Heart right ventricle (tissue), 16 donors: ENCODE data around the gene INPP5A. TPM values are rescaled to one million over a fixed set of nuclear protein-coding genes. Genes with fewer than 3 reads are reported as not detected.

Source experiments
- ATAC-seq, 8 donors: fragments of 200-7000 bp; cut with Tn5 transposase; one replicate each; pipeline ENCODE4 v1.9.1; 2020; ENCODE audit warnings: mild to moderate bottlenecking in 8 of 8, moderate library complexity in 8 of 8, moderate number of reproducible peaks in 1 of 8
- DNase-seq, 2 donors: peaks; one replicate each; pipeline ENCODE4 v3.0.0-alpha.2; 2020
- H3K27ac ChIP-seq, 10 donors: fragments of 200-600 bp; sonication (generic) in 2 of 10; one replicate each; pipeline versions ENCODE4 v1.5.0 to v1.8.0; 2020 to 2022; ENCODE audit warnings: mild to moderate bottlenecking in 3 of 10
- H3K27me3 ChIP-seq, 7 donors: fragments of 200-600 bp; one replicate each; pipeline ENCODE4 v1.8.0; 2021 to 2022; ENCODE audit warnings: mild to moderate bottlenecking in 2 of 7
- H3K36me3 ChIP-seq, 9 donors: fragments of 200-600 bp; sonication (generic) in 1 of 9; one replicate each; pipeline versions ENCODE4 v1.5.0 to v1.8.0; 2020 to 2022; ENCODE audit warnings: mild to moderate bottlenecking in 2 of 9
- H3K4me1 ChIP-seq, 9 donors: fragments of 200-600 bp; sonication (generic) in 1 of 9; one replicate each; pipeline versions ENCODE4 v1.5.0 to v1.8.0; 2020 to 2022; ENCODE audit warnings: mild to moderate bottlenecking in 4 of 9
- H3K4me3 ChIP-seq, 10 donors: fragments of 200-600 bp; sonication (generic) in 2 of 10; one replicate each; pipeline versions ENCODE4 v1.5.0 to v1.8.0; 2020 to 2022; ENCODE audit warnings: mild to moderate bottlenecking in 7 of 10, moderate library complexity in 2 of 10
- H3K9me3 ChIP-seq, 11 donors: fragments of 200-600 bp in 10 of 11; sonication (generic) in 2 of 11; one replicate each; pipeline versions ENCODE4 v1.5.0 to v1.8.0; 2013 to 2022; ENCODE audit warnings: mild to moderate bottlenecking in 2 of 11, control low read depth in 1 of 11, moderate library complexity in 1 of 11
- CTCF ChIP-seq, 9 donors: fragments of 200-600 bp; sonication (generic) in 2 of 9; IDR thresholded peaks; one replicate each; pipeline versions ENCODE4 v1.5.0 to v1.8.0; 2021 to 2022; ENCODE audit warnings: antibody characterized with exemption in 9 of 9, mild to moderate bottlenecking in 5 of 9, moderate library complexity in 1 of 9
- whole genome bisulfite sequencing, 2 donors: extraction: QIAGEN DNeasy Blood & Tissue Kit; methylation state at CpG; one replicate each; pipeline ENCODE4 v1.1.7; 2013; ENCODE audit warnings: inconsistent platforms in 1 of 2; 5-methylcytosine and 5-hydroxymethylcytosine counted together
- intact Hi-C, 10 donors: fragments of 100-400 bp; cut with DNase I; formaldehyde crosslinking; loops; one replicate each; pipeline versions ENCODE4 v1.11.1 to v1.14.2; 2022
- polyA plus RNA-seq, 2 donors: library from polyadenylated mRNA; stranded (reverse); fragments of 200-250 nt; gene quantifications; one replicate each; pipeline ENCODE4 v1.2.3, GENCODE V29; 2013
- total RNA-seq, 10 donors: library from RNA; stranded (reverse); fragmentation: NEBNext Ultra II Directional in 3 of 10; extraction: Animal tissue kit (Norgen Biotek cat#: 25700) in 3 of 10; gene quantifications; one replicate each; pipeline versions ENCODE4 v1.2.1 to v1.2.4, GENCODE V29; 2021 to 2023
- donor health status: Arrhythmogenic right ventricular cardiomyopathy.
- donor health status: ischemic (EF 13 %, LVEDD 7.1; RV severe dilation, severe dysfunction).
- donor health status: healthy with polysubstance abuse.
- donor health status: DM: no; HTN: yes; CAD: no.
- donor health status: DM: no; HTN: no; CAD: no.
- donor health status: ischemic (EF 25% LVEDD 6.9; RV normal size, moderate dysfunction).
- donor health status: ischemic (EF 25% LVEDD 5.7; RV mildly dilated, moderate dysfunction).
- donor health status: healthy.
- donor health status: DM: yes; HTN: yes; CAD: no.
- donor health status: Ischemic cardiomyopathy.
- donor health status: ischemic (EF 35%, LVEDD 5.7; RV mildly dilated, moderate dysfunction).
- donor health status: nonischemic (EF 11% LVEDD 7.7; RV severe dilation, severe dysfunction).
- donor health status: DM: yes; HTN: yes; CAD: no.
- donor health status: PGD.
- donor health status: ischemic (EF 29% LVEDD 5.4; RV normal size, mild dysfunction).
- donor health status: nonischemic (EF 23%, LVEDD 6.1; RV moderate dilation, normal function).

The INPP5A gene
- total and polyA plus RNA-seq, 12 donors, result 30.4 to 122 (median 106) TPM

GRCh38 chr10:132624061-132624846, 86.7 kb downstream of the INPP5A start:
- H3K27me3 ChIP-seq, result no peaks in the 10 kb centered on the region
- no peak for DNase-seq

GRCh38 chr10:132624847-132625471, 87.4 kb downstream of the INPP5A start:
- TF ChIP-seq CTCF (IDR thresholded peaks at IDR 0.05), result no peak
- WGBS, 2 donors, result 63 to 64% methylated on average over 12 of the region's 12 CpGs
- DNase-seq, result no peak
- intact Hi-C loops, result loop anchor here in 4 of 10 donors (5.0 to 10.0 kb wide), 3 partner anchors 33 to 88 kb away; partner anchors contain the start of gene INPP5A (in 1 of the 4)
- H3K27ac ChIP-seq, result peak overlapping the region in 4 of 10 donors; percentile 32 to 44 (median 38)
- no peak overlapping the region for H3K4me3 ChIP-seq
- H3K9me3 ChIP-seq, result peaks cover 0 to 22% (median 5%) of the 10 kb centered on the region in 11 donors
- ATAC-seq, result no peak
- peaks cover 25 to 53% (median 45%) of the 10 kb centered on the region in 9 donors for H3K4me1 ChIP-seq
- H3K27me3 ChIP-seq, result no peaks in the 10 kb centered on the region
- H3K36me3 ChIP-seq, result peaks cover 0 to 4% (median 0%) of the 10 kb centered on the region in 9 donors

More at GRCh38 chr10:132624061-132624846, 86.7 kb downstream of the INPP5A start:
- Histone ChIP-seq H3K36me3 (peaks cover 0 to 5% (median 0%) of the 10 kb centered on the region in 9 donors), H3K27ac (no peak overlapping the region), H3K4me3 (no peak overlapping the region), H3K9me3 (peaks cover 0 to 29% (median 12%) of the 10 kb centered on the region in 11 donors), H3K4me1 (peaks cover 19 to 46% (median 38%) of the 10 kb centered on the region in 9 donors)
- WGBS, 2 donors, result 92 to 94% methylated on average over 31 of the region's 31 CpGs
- no peak for TF ChIP-seq CTCF (IDR thresholded peaks at IDR 0.05)
- intact Hi-C loops, result loop anchor here in 1 of 10 donors (10.0 kb wide), 1 partner anchor 79 kb away; no protein-coding TSS in a partner anchor
- ATAC-seq, result no peak

GRCh38 chr10:132626019-132626760, 88.6 kb downstream of the INPP5A start:
- H3K27ac ChIP-seq, result peak overlapping the region in 5 of 10 donors; percentile 26 to 97 (median 84)
- peaks cover 0 to 10% (median 0%) of the 10 kb centered on the region in 11 donors for H3K9me3 ChIP-seq
- 83% methylated on average over 24 of the region's 24 CpGs for WGBS, 2 donors
- H3K36me3 ChIP-seq, result no peaks in the 10 kb centered on the region
- ATAC-seq, result no peak
- TF ChIP-seq CTCF (IDR thresholded peaks at IDR 0.05), result no peak
- intact Hi-C loops, result loop anchor here in 4 of 10 donors (5.0 to 10.0 kb wide), 3 partner anchors 34 to 89 kb away; partner anchors contain the start of gene INPP5A (in 1 of the 4)
- no peak for DNase-seq
- peaks cover 32 to 64% (median 56%) of the 10 kb centered on the region in 9 donors for H3K4me1 ChIP-seq
- no peaks in the 10 kb centered on the region for H3K27me3 ChIP-seq
- H3K4me3 ChIP-seq, result no peak overlapping the region
